K562 (cell line): Measurements from ENCODE around the gene FRMD4A. TPM values are rescaled to one million over a fixed set of nuclear protein-coding genes. Genes with fewer than 3 reads are reported as not detected.

Experiments
- ATAC-seq: fragments of 200-7000 bp; cut with Tn5 transposase; 3 replicates; pipeline ENCODE4 v1.9.1; 2020; ENCODE audit warnings: moderate library complexity
- BruUV-seq: library from RNA; stranded (reverse); fragments of 400-500 nt; replicated peaks from 2 replicates; lab custom pipeline; 2021; lab: Mats Ljungman, UMichigan
- CTCF ChIA-PET: fragments of 300-600 bp; formaldehyde crosslinking; extraction: SDS; loops from one replicate; lab custom pipeline; 2021; ENCODE audit warnings: low intra/inter-chr PET ratio; lab: Yijun Ruan, JAX
- POLR2A ChIA-PET: fragments of 300-600, 350-650 bp; sonication (Branson Sonifier 250); formaldehyde crosslinking; extraction: SDS; loops from one replicate; lab custom pipeline; 2021; ENCODE audit warnings: antibody characterized with exemption, inconsistent platforms; lab: Yijun Ruan, JAX
- DNase-seq, 4 experiments: peaks; one replicate each; pipeline versions ENCODE4 v3.0.0 to v3.0.0-alpha.2; 2011 to 2018; ENCODE audit warnings: low spot score in 3 of 4, mixed read lengths in 3 of 4; ENCODE audit errors: extremely low read depth in 1 of 4
- FAIRE-seq: peaks from 2 replicates; lab custom pipeline; 2011; peaks lifted over from hg19 to GRCh38; lab: Jason Lieb, UNC
- H2AFZ ChIP-seq: 2 replicates; pipeline ENCODE4 v1.6.0; 2011; ENCODE audit warnings: low read depth, low read length, control low read depth, inconsistent platforms
- H3K27ac ChIP-seq: fragments of 200-600 bp; 3 replicates; pipeline ENCODE4 v1.8.0; 2011; ENCODE audit warnings: low read depth, mild to moderate bottlenecking, control low read depth, inconsistent platforms, low read length, moderate library complexity, mixed read lengths; ENCODE audit errors: extremely low read depth
- H3K27me3 ChIP-seq, 2 experiments: fragments of 300-600 bp in 1 of 2; 2 replicates in 1 of 2; 3 replicates in 1 of 2; pipeline versions ENCODE4 v1.6.0 to v1.8.0; 2011; ENCODE audit warnings: inconsistent platforms in 2 of 2, low read length in 2 of 2, mild to moderate bottlenecking in 1 of 2, mixed read lengths in 1 of 2, moderate library complexity in 1 of 2; ENCODE audit not compliant: control insufficient read depth in 2 of 2, insufficient read depth in 2 of 2
- H3K36me3 ChIP-seq: fragments of 300-600 bp; 3 replicates; pipeline ENCODE4 v1.8.0; 2011; ENCODE audit warnings: mild to moderate bottlenecking, low read length, inconsistent platforms; ENCODE audit not compliant: control insufficient read depth, insufficient read depth
- H3K4me1 ChIP-seq, 2 experiments: fragments of 200-600 bp in 1 of 2; replicated peaks in 1 of 2; 2 replicates in 1 of 2; 3 replicates in 1 of 2; pipeline versions ENCODE4 v1.5.1 to v1.8.0; 2011; ENCODE audit warnings: inconsistent platforms in 2 of 2, low read length in 2 of 2, mild to moderate bottlenecking in 1 of 2, mixed read lengths in 1 of 2, moderate library complexity in 1 of 2; ENCODE audit not compliant: control insufficient read depth in 2 of 2, insufficient read depth in 2 of 2
- H3K4me2 ChIP-seq: 2 replicates; pipeline ENCODE4 v1.6.1; 2011; ENCODE audit warnings: low read length, control low read depth, inconsistent platforms, mixed read lengths; ENCODE audit not compliant: insufficient read depth
- H3K4me3 ChIP-seq: fragments of 200-600 bp; sonication (generic), shearing (Covaris generic); 2 replicates; pipeline ENCODE4 v1.5.1; 2016; ENCODE audit warnings: control low read depth, inconsistent platforms
- H3K79me2 ChIP-seq: fragments of 200-600 bp; 3 replicates; pipeline ENCODE4 v1.8.0; 2011; ENCODE audit warnings: low read length, inconsistent platforms; ENCODE audit not compliant: control insufficient read depth, insufficient read depth
- H3K9ac ChIP-seq, 2 experiments: 2 replicates each; pipeline versions ENCODE4 v1.6.0 to v1.6.1; 2011; ENCODE audit warnings: low read depth in 2 of 2, low read length in 2 of 2, control low read depth in 1 of 2, inconsistent platforms in 1 of 2, mild to moderate bottlenecking in 1 of 2, mixed read lengths in 1 of 2; ENCODE audit not compliant: insufficient read depth in 1 of 2
- H3K9me1 ChIP-seq: one replicate; pipeline ENCODE4 v1.6.0; 2011; ENCODE audit warnings: inconsistent platforms, mild to moderate bottlenecking, low read length, moderate library complexity; ENCODE audit not compliant: control insufficient read depth, insufficient read depth
- H3K9me3 ChIP-seq: replicated peaks from 2 replicates; pipeline ENCODE4 v1.5.1; 2011; ENCODE audit warnings: low read depth, low read length, inconsistent platforms; ENCODE audit not compliant: control insufficient read depth, insufficient read depth
- H4K20me1 ChIP-seq: replicated peaks from 2 replicates; pipeline ENCODE4 v1.6.1; 2011; ENCODE audit warnings: low read length, inconsistent platforms, mixed read lengths; ENCODE audit not compliant: control insufficient read depth, insufficient read depth
- C11orf30 ChIP-seq: fragments of 450-650 bp; IDR thresholded peaks from 2 replicates; pipeline ENCODE4 v1.6.1; 2016; ENCODE audit warnings: low read depth, mild to moderate bottlenecking
- CEBPB ChIP-seq: fragments of 450-650 bp; IDR thresholded peaks from 2 replicates; pipeline ENCODE4 v1.6.1; 2016; ENCODE audit warnings: missing genetic modification characterization, missing compliant biosample characterization
- CEBPG ChIP-seq, 3 experiments: fragments of 200-800 bp in 1 of 3; sonication (Bioruptor generic) in 1 of 3; sonication (generic) in 1 of 3; formaldehyde crosslinking in 1 of 3; IDR thresholded peaks in 2 of 3; conservative IDR thresholded peaks in 1 of 3; 2 replicates each; pipeline versions ENCODE4 v1.6.1 to v1.8.0; 2016 to 2022; ENCODE audit warnings: missing compliant biosample characterization in 2 of 3, missing genetic modification characterization in 2 of 3, mild to moderate bottlenecking in 1 of 3, missing genetic modification reagents in 1 of 3
- CXXC5 ChIP-seq: fragments of 250-450 bp; sonication (Bioruptor Pico); IDR thresholded peaks from 2 replicates; pipeline ENCODE4 v1.8.0; 2022; ENCODE audit warnings: inconsistent platforms, mild to moderate bottlenecking, moderate library complexity
- FOS ChIP-seq: IDR thresholded peaks from 3 replicates; pipeline ENCODE4 v1.6.1; 2011; ENCODE audit not compliant: insufficient read length; ENCODE audit errors: extremely low read depth
- FOSL1 ChIP-seq: fragments of 200-800 bp; sonication (Bioruptor generic); conservative IDR thresholded peaks from 2 replicates; pipeline ENCODE4 v1.6.1; 2016; ENCODE audit warnings: missing genetic modification characterization, missing compliant biosample characterization
- JUND ChIP-seq, 2 experiments: IDR thresholded peaks; 2 replicates in 1 of 2; 3 replicates in 1 of 2; pipeline ENCODE4 v1.6.1; 2011; ENCODE audit warnings: borderline replicate concordance in 2 of 2, low read depth in 2 of 2, low read length in 2 of 2, improper control_type of control experiment in 1 of 2, missing biosample characterization in 1 of 2, missing genetic modification characterization in 1 of 2, missing genetic modification reagents in 1 of 2
- MAFF ChIP-seq: IDR thresholded peaks from 2 replicates; pipeline ENCODE4 v1.6.1; 2012; ENCODE audit warnings: low read length, improper control_type of control experiment
- MCM2 ChIP-seq: fragments of 450-650 bp; IDR thresholded peaks from 2 replicates; pipeline ENCODE4 v1.6.1; 2017; ENCODE audit warnings: low read depth, mild to moderate bottlenecking
- MCM7 ChIP-seq, 2 experiments: fragments of 450-650 bp; IDR thresholded peaks; 2 replicates each; pipeline ENCODE4 v1.6.1; 2016 to 2018
- SMAD2 ChIP-seq: fragments of 150-350 bp; IDR thresholded peaks from 2 replicates; pipeline ENCODE4 v1.6.1; 2014; ENCODE audit warnings: low read depth, mild to moderate bottlenecking, low read length
- TAF15 ChIP-seq: fragments of 200-400 bp; formaldehyde crosslinking; IDR thresholded peaks from 2 replicates; pipeline ENCODE4 v1.6.1; 2017; ENCODE audit warnings: mild to moderate bottlenecking, low read depth, low read length, moderate library complexity
- ZFP1 ChIP-seq: fragments of 450-650 bp; formaldehyde crosslinking; IDR thresholded peaks from 2 replicates; pipeline ENCODE4 v1.4.0; 2020; ENCODE audit warnings: mild to moderate bottlenecking, mixed read lengths
- WGBS: fragments of 100-300 bp; shearing (Covaris generic); methylation state at CpG from one replicate; pipeline ENCODE4 v1.1.6; 2016; ENCODE audit warnings: low coverage, mixed read lengths; ENCODE audit not compliant: insufficient coverage; ENCODE audit errors: missing lambda C conversion rate; 5-methylcytosine and 5-hydroxymethylcytosine counted together
- in situ Hi-C: fragments of 300-500 bp; cut with MboI; formaldehyde crosslinking; loops from 4 replicates; pipeline ENCODE4 v1.15.0; 2018; ENCODE audit warnings: inconsistent platforms, mixed read lengths
- intact Hi-C: fragments of 100-400 bp; cut with micrococcal nuclease; formaldehyde crosslinking; loops from 2 replicates; pipeline ENCODE4 v1.14.2; 2022
- polyA plus RNA-seq, 8 experiments: library from polyadenylated mRNA; depleted of rRNA in 4 of 8; stranded (reverse) in 5 of 8; unstranded in 3 of 8; fragments of >200 nt; fragmentation: Nextera tagmentation in 2 of 8; fragmentation: Illumina TruSeq in 1 of 8; extraction: Ambion mirVana in 2 of 8; extraction: Trizol in 1 of 8; gene quantifications; 2 replicates each; pipeline versions ENCODE4 v1.2.1 to v1.2.3, GENCODE V29; 2011 to 2014; ENCODE audit warnings: inconsistent platforms in 1 of 8, missing spikeins in 1 of 8
- total RNA-seq, 7 experiments: library from RNA; depleted of rRNA in 6 of 7; stranded (reverse); fragments of >200 nt in 6 of 7; fragmentation: Illumina TruSeq in 2 of 7; extraction: Trizol in 2 of 7; gene quantifications; 2 replicates each; pipeline versions ENCODE4 v1.2.1 to v1.2.3, GENCODE V29; 2011 to 2021; ENCODE audit warnings: low replicate concordance in 1 of 7
- TF ChIP-seq, protein P1 (sequence below), 2 experiments: fragments of 450-650 bp in 1 of 2; sonication (generic) in 1 of 2; formaldehyde crosslinking in 1 of 2; IDR thresholded peaks in 1 of 2; conservative IDR thresholded peaks in 1 of 2; 2 replicates each; pipeline versions ENCODE4 v1.6.1 to v1.8.1; 2016 to 2023; ENCODE audit warnings: mild to moderate bottlenecking in 2 of 2, moderate library complexity in 2 of 2, inconsistent platforms in 1 of 2, missing genetic modification reagents in 1 of 2
- TF ChIP-seq, protein P2 (sequence below): fragments of 250-450 bp; sonication (Bioruptor Pico); IDR thresholded peaks from 2 replicates; pipeline ENCODE4 v1.4.0; 2020; ENCODE audit warnings: borderline replicate concordance

Gene FRMD4A
- total and polyA plus RNA-seq, 9 of the 15 experiments (the other 6 are each of a cell fraction or from before 2014, with no cell fraction given): 0.80 to 5.2 (median 3.0) TPM

DNA sequence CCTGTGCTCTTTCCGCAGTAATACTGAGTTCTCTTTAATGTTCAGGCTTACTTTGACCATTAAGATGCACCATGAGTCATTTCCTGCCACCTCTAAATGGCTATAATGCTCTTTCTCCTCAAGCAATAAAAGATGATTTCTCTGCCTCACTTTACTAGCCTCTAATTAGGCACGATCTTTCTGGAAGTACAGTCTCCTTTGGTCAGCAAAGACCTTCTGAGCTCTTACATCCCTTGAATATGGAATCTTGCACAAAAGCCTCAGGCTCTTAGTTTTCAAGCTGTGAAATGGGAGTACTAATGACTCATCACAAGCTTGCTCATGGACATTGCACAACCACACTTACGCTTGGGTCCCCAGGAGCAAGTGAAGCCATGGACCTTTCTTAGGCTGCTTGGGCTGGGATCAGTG is 85.9 kb downstream of the FRMD4A start:
- WGBS: 4% methylated on average over 3 of the region's 3 CpGs

More for the DNA sequence above, 85.9 kb downstream of the FRMD4A start:
- no peak overlapping the region for H2AFZ ChIP-seq
- H3K9me1 ChIP-seq: no peaks in the 10 kb centered on the region
- no peak overlapping the region for H3K4me2 ChIP-seq
- BruUV-seq: no TSS peak
- FAIRE-seq (no peak), DNase-seq (no peak), ATAC-seq (no peak)
- peaks cover 11 to 26% of the 10 kb centered on the region in 2 experiments; a peak in 4 of 5 replicates for H3K27me3 ChIP-seq
- H3K9me3 ChIP-seq: no peaks in the 10 kb centered on the region
- intact Hi-C loops: no loop called here
- no peaks in the 10 kb centered on the region for H4K20me1 ChIP-seq
- H3K79me2 ChIP-seq: no peaks in the 10 kb centered on the region
- ChIA-PET CTCF (no interaction called here), POLR2A (no interaction called here)
- no peak overlapping the region for H3K9ac ChIP-seq
- in situ Hi-C loops: no loop called here
- H3K4me3 ChIP-seq: no peak overlapping the region
- H3K36me3 ChIP-seq: no peaks in the 10 kb centered on the region
- TF ChIP-seq CEBPG (CRISPR knock-in tag; IDR thresholded peaks at IDR 0.05) (no peak), CEBPG (tag; conservative IDR thresholded peaks at IDR 0.05 in 1 of 2, IDR thresholded peaks at IDR 0.05 in 1 of 2) (peak; percentile 32 to 76; a peak in 3 of 4 replicates), CXXC5 (no peak), SMAD2 (no peak), MCM7 (IDR thresholded peaks at IDR 0.05) (no peak), FOSL1 (tag) (peak; percentile 85), TAF15 (no peak), MAFF (no peak), MCM2 (no peak), C11orf30 (no peak), CEBPB (tag) (peak; percentile 71), ZFP1 (no peak), JUND (IDR thresholded peaks at IDR 0.05; ENCODE audit: borderline replicate concordance, low read depth, low read length) (no peak), JUND (tag; IDR thresholded peaks at IDR 0.05; ENCODE audit: borderline replicate concordance, low read depth, low read length) (0 out of 3 replicates have a peak, but pooled peaks have one; percentile 26), FOS (no peak)
- TF ChIP-seq, protein P1, sequence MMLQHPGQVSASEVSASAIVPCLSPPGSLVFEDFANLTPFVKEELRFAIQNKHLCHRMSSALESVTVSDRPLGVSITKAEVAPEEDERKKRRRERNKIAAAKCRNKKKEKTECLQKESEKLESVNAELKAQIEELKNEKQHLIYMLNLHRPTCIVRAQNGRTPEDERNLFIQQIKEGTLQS (IDR thresholded peaks at IDR 0.05): peak; percentile 72
- TF ChIP-seq, protein P1 (CRISPR knock-in tag; conservative IDR thresholded peaks at IDR 0.05): no peak
- TF ChIP-seq, protein P2, sequence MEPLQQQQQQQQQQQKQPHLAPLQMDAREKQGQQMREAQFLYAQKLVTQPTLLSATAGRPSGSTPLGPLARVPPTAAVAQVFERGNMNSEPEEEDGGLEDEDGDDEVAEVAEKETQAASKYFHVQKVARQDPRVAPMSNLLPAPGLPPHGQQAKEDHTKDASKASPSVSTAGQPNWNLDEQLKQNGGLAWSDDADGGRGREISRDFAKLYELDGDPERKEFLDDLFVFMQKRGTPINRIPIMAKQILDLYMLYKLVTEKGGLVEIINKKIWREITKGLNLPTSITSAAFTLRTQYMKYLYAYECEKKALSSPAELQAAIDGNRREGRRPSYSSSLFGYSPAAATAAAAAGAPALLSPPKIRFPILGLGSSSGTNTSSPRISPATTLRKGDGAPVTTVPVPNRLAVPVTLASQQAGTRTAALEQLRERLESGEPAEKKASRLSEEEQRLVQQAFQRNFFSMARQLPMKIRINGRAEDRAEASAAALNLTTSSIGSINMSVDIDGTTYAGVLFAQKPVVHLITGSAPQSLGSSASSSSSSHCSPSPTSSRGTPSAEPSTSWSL (CRISPR knock-in tag): no peak
- H3K4me1 ChIP-seq: no peaks in the 10 kb centered on the region
- no peak overlapping the region for H3K27ac ChIP-seq
